H1 (cell line): ENCODE results near the gene ETV1. TPM values are rescaled to one million over a fixed set of nuclear protein-coding genes. Genes with fewer than 3 reads are reported as not detected.

Source experiments
- CTCF ChIA-PET: fragments of 300-600 bp; sonication (Branson Sonifier 250); formaldehyde crosslinking; loops from one replicate; lab custom pipeline; 2021; ENCODE audit not compliant: partially characterized antibody; lab: Charles Lee
- POLR2A ChIA-PET: fragments of 300-600 bp; sonication (Branson Sonifier 250); formaldehyde crosslinking; loops from one replicate; lab custom pipeline; 2021; ENCODE audit warnings: inconsistent platforms; ENCODE audit not compliant: partially characterized antibody; lab: Charles Lee
- DNase-seq, 2 experiments: peaks; one replicate each; pipeline versions ENCODE4 v3.0.0 to v3.0.0-alpha.2; 2010 to 2022; ENCODE audit warnings: low spot score in 2 of 2, low read depth in 1 of 2, mixed read lengths in 1 of 2
- FAIRE-seq: peaks from 2 replicates; lab custom pipeline; 2011; peaks lifted over from hg19 to GRCh38; lab: Jason Lieb, UNC
- H2AFZ ChIP-seq: 2 replicates; pipeline ENCODE4 v1.8.1; 2012; ENCODE audit warnings: low read length, inconsistent platforms
- H2AK5ac ChIP-seq: 2 replicates; pipeline ENCODE4 v1.6.1; 2013; ENCODE audit warnings: low read depth, low read length
- H2BK120ac ChIP-seq: replicated peaks from 2 replicates; pipeline ENCODE3; 2013; ENCODE audit warnings: low read depth, low read length, inconsistent platforms
- H2BK12ac ChIP-seq: 2 replicates; pipeline ENCODE4 v1.6.1; 2013; ENCODE audit warnings: low read depth, low read length
- H2BK15ac ChIP-seq: 2 replicates; pipeline ENCODE4 v1.6.1; 2013; ENCODE audit warnings: low read length
- H2BK20ac ChIP-seq: 2 replicates; pipeline ENCODE4 v1.6.1; 2013; ENCODE audit warnings: low read length
- H2BK5ac ChIP-seq: 2 replicates; pipeline ENCODE4 v1.6.1; 2013; ENCODE audit warnings: low read depth, low read length
- H3K14ac ChIP-seq: 2 replicates; pipeline ENCODE4 v1.6.1; 2013; ENCODE audit warnings: inconsistent platforms; ENCODE audit not compliant: insufficient read length
- H3K18ac ChIP-seq: 2 replicates; pipeline ENCODE4 v1.6.1; 2013; ENCODE audit warnings: low read length; ENCODE audit errors: extremely low read depth
- H3K23ac ChIP-seq: 2 replicates; pipeline ENCODE4 v1.6.1; 2013; ENCODE audit warnings: inconsistent platforms; ENCODE audit not compliant: insufficient read length
- H3K23me2 ChIP-seq: 2 replicates; pipeline ENCODE4 v1.6.1; 2013; ENCODE audit warnings: low read depth, low read length
- H3K27ac ChIP-seq: 2 replicates; pipeline ENCODE4 v1.6.1; 2011; ENCODE audit warnings: low read depth, low read length, inconsistent platforms
- H3K27me3 ChIP-seq, 4 experiments: replicated peaks in 1 of 4; 1 replicate in 1 of 4; 2 replicates in 3 of 4; pipeline versions ENCODE4 v1.6.1 to v1.8.1; 2011 to 2013; ENCODE audit warnings: low read length in 3 of 4, mild to moderate bottlenecking in 3 of 4, inconsistent platforms in 2 of 4, mixed read lengths in 2 of 4, moderate library complexity in 1 of 4; ENCODE audit not compliant: control insufficient read depth in 3 of 4, insufficient read depth in 3 of 4; ENCODE audit errors: extremely low read depth in 1 of 4
- H3K36me3 ChIP-seq, 4 experiments: 2 replicates each; pipeline versions ENCODE4 v1.6.1 to v1.8.1; 2011 to 2013; ENCODE audit warnings: mild to moderate bottlenecking in 4 of 4, low read length in 3 of 4, moderate library complexity in 2 of 4, control low read depth in 1 of 4, inconsistent platforms in 1 of 4; ENCODE audit not compliant: insufficient read depth in 4 of 4, control insufficient read depth in 2 of 4
- H3K4ac ChIP-seq: replicated peaks from 2 replicates; pipeline ENCODE3; 2013; ENCODE audit warnings: low read length, low read depth, mixed read lengths, inconsistent platforms; ENCODE audit not compliant: insufficient read length
- H3K4me1 ChIP-seq, 4 experiments: replicated peaks in 1 of 4; 1 replicate in 1 of 4; 2 replicates in 3 of 4; pipeline versions ENCODE4 v1.6.1 to v1.8.1; 2011 to 2013; ENCODE audit warnings: low read length in 3 of 4, inconsistent platforms in 2 of 4, mixed read lengths in 1 of 4; ENCODE audit not compliant: insufficient read depth in 4 of 4, control insufficient read depth in 3 of 4
- H3K4me2 ChIP-seq, 2 experiments: 2 replicates each; pipeline versions ENCODE4 v1.6.1 to v1.8.1; 2011 to 2013; ENCODE audit warnings: low read depth in 2 of 2, low read length in 2 of 2, control low read depth in 1 of 2, inconsistent platforms in 1 of 2, mild to moderate bottlenecking in 1 of 2; ENCODE audit not compliant: insufficient read depth in 1 of 2
- H3K4me3 ChIP-seq, 4 experiments: fragments of 200-600, 300-600 bp in 1 of 4; sonication (generic), shearing (Covaris generic), sonication (Bioruptor Twin) in 1 of 4; 2 replicates each; pipeline versions ENCODE4 v1.5.1 to v1.8.1; 2011 to 2016; ENCODE audit warnings: low read length in 4 of 4, low read depth in 3 of 4, control low read depth in 2 of 4, inconsistent platforms in 2 of 4, mild to moderate bottlenecking in 2 of 4, mixed read lengths in 1 of 4, moderate library complexity in 1 of 4; ENCODE audit not compliant: insufficient read depth in 2 of 4; ENCODE audit errors: extremely low read depth in 1 of 4
- H3K56ac ChIP-seq: replicated peaks from 2 replicates; pipeline ENCODE3; 2013; ENCODE audit warnings: low read depth, mild to moderate bottlenecking, mixed read lengths, low read length, inconsistent platforms; ENCODE audit not compliant: insufficient read length
- H3K79me1 ChIP-seq: 2 replicates; pipeline ENCODE4 v1.6.1; 2013; ENCODE audit warnings: low read depth, low read length, control low read depth
- H3K79me2 ChIP-seq, 2 experiments: 2 replicates each; pipeline versions ENCODE4 v1.6.1 to v1.8.1; 2012 to 2013; ENCODE audit warnings: low read length in 2 of 2, mild to moderate bottlenecking in 2 of 2, inconsistent platforms in 1 of 2; ENCODE audit not compliant: insufficient read depth in 2 of 2, control insufficient read depth in 1 of 2
- H3K9ac ChIP-seq, 4 experiments: replicated peaks in 1 of 4; 1 replicate in 1 of 4; 2 replicates in 3 of 4; pipeline versions ENCODE4 v1.6.1 to v1.8.1; 2011 to 2013; ENCODE audit warnings: low read depth in 3 of 4, low read length in 3 of 4, control low read depth in 2 of 4, mild to moderate bottlenecking in 2 of 4, moderate library complexity in 2 of 4, inconsistent platforms in 1 of 4; ENCODE audit errors: extremely low read depth in 1 of 4
- H3K9me3 ChIP-seq, 2 experiments: 2 replicates each; pipeline versions ENCODE4 v1.6.1 to v1.8.1; 2012 to 2013; ENCODE audit warnings: mild to moderate bottlenecking in 2 of 2, moderate library complexity in 2 of 2, control low read depth in 1 of 2, inconsistent platforms in 1 of 2, low read depth in 1 of 2, low read length in 1 of 2, mixed read lengths in 1 of 2; ENCODE audit not compliant: insufficient read depth in 2 of 2
- H4K20me1 ChIP-seq, 2 experiments: replicated peaks in 1 of 2; 2 replicates each; pipeline versions ENCODE3 to v1.8.1; 2011 to 2013; ENCODE audit warnings: inconsistent platforms in 2 of 2, low read length in 2 of 2, mild to moderate bottlenecking in 1 of 2; ENCODE audit not compliant: insufficient read depth in 2 of 2, control insufficient read depth in 1 of 2
- H4K5ac ChIP-seq: 2 replicates; pipeline ENCODE4 v1.6.1; 2013; ENCODE audit warnings: low read length, low read depth, mixed read lengths, inconsistent platforms; ENCODE audit not compliant: insufficient read length
- H4K8ac ChIP-seq: 2 replicates; pipeline ENCODE4 v1.8.0; 2013; ENCODE audit warnings: mild to moderate bottlenecking, moderate library complexity, low read length, inconsistent platforms; ENCODE audit not compliant: insufficient read depth; ENCODE audit errors: extremely low read depth
- H4K91ac ChIP-seq: replicated peaks from 2 replicates; pipeline ENCODE3; 2013; ENCODE audit warnings: low read length, mixed read lengths, inconsistent platforms; ENCODE audit not compliant: insufficient read length
- BACH1 ChIP-seq: IDR thresholded peaks from 2 replicates; pipeline ENCODE4 v1.6.1; 2012; ENCODE audit warnings: low read length, improper control_type of control experiment
- CEBPB ChIP-seq: IDR thresholded peaks from 2 replicates; pipeline ENCODE4 v1.6.1; 2012; ENCODE audit warnings: low read depth, low read length
- CHD2 ChIP-seq: IDR thresholded peaks from 2 replicates; pipeline ENCODE4 v1.6.1; 2012; ENCODE audit warnings: low read length, improper control_type of control experiment
- CTCF ChIP-seq, 3 experiments: IDR thresholded peaks; 1 replicate in 2 of 3; 2 replicates in 1 of 3; pipeline versions ENCODE4 v1.5.1 to v1.6.1; 2011; ENCODE audit warnings: low read length in 3 of 3, mild to moderate bottlenecking in 3 of 3, inconsistent platforms in 2 of 3, low read depth in 1 of 3, moderate library complexity in 1 of 3; ENCODE audit not compliant: insufficient read depth in 1 of 3; ENCODE audit errors: control extremely low read depth in 1 of 3
- EP300 ChIP-seq, 2 experiments: IDR thresholded peaks; 1 replicate in 1 of 2; 2 replicates in 1 of 2; pipeline ENCODE4 v1.6.1; 2011 to 2012; ENCODE audit warnings: low read depth in 2 of 2, low read length in 2 of 2, mild to moderate bottlenecking in 2 of 2, borderline replicate concordance in 1 of 2, inconsistent platforms in 1 of 2, moderate library complexity in 1 of 2
- GTF2F1 ChIP-seq: IDR thresholded peaks from 2 replicates; pipeline ENCODE4 v1.6.1; 2012; ENCODE audit warnings: low read depth, low read length, improper control_type of control experiment, borderline replicate concordance
- KDM1A ChIP-seq: fragments of 200-600, 300-600 bp; sonication (generic); IDR thresholded peaks from 2 replicates; pipeline ENCODE4 v1.7.1; 2016; ENCODE audit warnings: mild to moderate bottlenecking, low read length, borderline replicate concordance
- POLR2AphosphoS5 ChIP-seq: IDR thresholded peaks from 2 replicates; pipeline ENCODE4 v1.6.1; 2011; ENCODE audit warnings: low read depth, low read length
- RFX5 ChIP-seq: IDR thresholded peaks from 2 replicates; pipeline ENCODE4 v1.6.1; 2011; ENCODE audit warnings: low read depth, low read length, improper control_type of control experiment, borderline replicate concordance
- SAP30 ChIP-seq: fragments of 300-600 bp; sonication (generic); IDR thresholded peaks from 2 replicates; pipeline ENCODE4 v1.7.1; 2012; ENCODE audit warnings: low read length, moderate library complexity, mild to moderate bottlenecking, inconsistent platforms; ENCODE audit not compliant: insufficient read depth, insufficient replicate concordance
- WGBS, 2 experiments: shearing (Covaris generic) in 1 of 2; methylation state at CpG; one replicate each; pipeline versions ENCODE4 v1.1.6 to v1.1.7; 2013 to 2015; ENCODE audit warnings: low lambda C conversion rate in 2 of 2, mixed read lengths in 2 of 2, inconsistent platforms in 1 of 2, low coverage in 1 of 2, missing lambda C conversion rate in 1 of 2; ENCODE audit not compliant: insufficient replicate concordance in 2 of 2, insufficient coverage in 1 of 2, insufficient read length in 1 of 2; ENCODE audit errors: extremely low coverage in 1 of 2, missing lambda C conversion rate in 1 of 2; 5-methylcytosine and 5-hydroxymethylcytosine counted together
- polyA plus RNA-seq, 7 experiments: library from polyadenylated mRNA; depleted of rRNA in 3 of 7; stranded (reverse) in 5 of 7; unstranded in 2 of 7; fragments of >200 nt in 5 of 7; fragments of 200-250 nt in 2 of 7; gene quantifications; 1 replicate in 5 of 7; 2 replicates in 1 of 7; 4 replicates in 1 of 7; pipeline versions ENCODE4 v1.2.1 to v1.2.3, GENCODE V29; 2011 to 2013; ENCODE audit warnings: missing spikeins in 2 of 7, mixed read lengths in 2 of 7
- total RNA-seq: library from RNA; stranded (reverse); fragmentation: NEBNext Ultra II Directional; extraction: Animal tissue kit (Norgen Biotek cat#: 25700); gene quantifications from 2 replicates; pipeline ENCODE4 v1.2.1, GENCODE V29; 2021

ETV1 gene
- total and polyA plus RNA-seq, 2 of the 8 experiments (the other 6 are each of a cell fraction or from before 2014, with no cell fraction given), result 58.3 to 91.2 TPM

GRCh38 chr7:13886356-13886755 is 103.1 kb downstream of the ETV1 start:
- Histone ChIP-seq H2AK5ac (no peak overlapping the region), H3K4ac (no peak overlapping the region), H4K91ac (no peak overlapping the region), H3K9me3 (no peaks in the 10 kb centered on the region; a peak in 1 of 4 replicates), H3K27me3 (no peaks in the 10 kb centered on the region), H3K79me1 (no peaks in the 10 kb centered on the region), H4K20me1 (no peaks in the 10 kb centered on the region), H3K4me3 (no peak overlapping the region), H3K23ac (no peak overlapping the region), H3K79me2 (no peaks in the 10 kb centered on the region), H4K8ac (no peak overlapping the region), H3K56ac (no peak overlapping the region), H3K23me2 (no peaks in the 10 kb centered on the region), H3K27ac (no peak overlapping the region), H2BK5ac (no peak overlapping the region), H3K14ac (no peak overlapping the region), H3K4me2 (no peak overlapping the region), H4K5ac (no peak overlapping the region), H3K36me3 (no peaks in the 10 kb centered on the region), H2BK120ac (no peak overlapping the region), H2BK12ac (no peak overlapping the region), H3K4me1 (no peaks in the 10 kb centered on the region), H2AFZ (no peak overlapping the region), H3K9ac (no peak overlapping the region), H2BK15ac (no peak overlapping the region), H3K18ac (no peak overlapping the region), H2BK20ac (no peak overlapping the region)
- FAIRE-seq, result no peak
- DNase-seq, result no peak
- 84% methylated on average over 2 of the region's 2 CpGs; no CpG with 5 or more reads in 1 of the 2 experiments for WGBS, 2 experiments
- POLR2A ChIA-PET, result no interaction called here
- TF ChIP-seq BACH1, result no peak
- TF ChIP-seq RFX5, result no peak
- no peak for TF ChIP-seq CHD2
- no peak for TF ChIP-seq GTF2F1
- no peak for TF ChIP-seq EP300 (IDR thresholded peaks at IDR 0.05; ENCODE audit: borderline replicate concordance in 1 of 2, low read depth in 2 of 2, low read length in 2 of 2)
- TF ChIP-seq CTCF (IDR thresholded peaks at IDR 0.05; ENCODE audit: control extremely low read depth in 1 of 3, insufficient read depth in 1 of 3, low read depth in 1 of 3, low read length in 3 of 3), result no peak
- TF ChIP-seq POLR2AphosphoS5, result no peak
- TF ChIP-seq CEBPB, result no peak
- no peak for TF ChIP-seq SAP30
- no peak for TF ChIP-seq KDM1A
- CTCF ChIA-PET, result no interaction called here
